Measurements from ENCODE around the gene IFT80.

DNA sequence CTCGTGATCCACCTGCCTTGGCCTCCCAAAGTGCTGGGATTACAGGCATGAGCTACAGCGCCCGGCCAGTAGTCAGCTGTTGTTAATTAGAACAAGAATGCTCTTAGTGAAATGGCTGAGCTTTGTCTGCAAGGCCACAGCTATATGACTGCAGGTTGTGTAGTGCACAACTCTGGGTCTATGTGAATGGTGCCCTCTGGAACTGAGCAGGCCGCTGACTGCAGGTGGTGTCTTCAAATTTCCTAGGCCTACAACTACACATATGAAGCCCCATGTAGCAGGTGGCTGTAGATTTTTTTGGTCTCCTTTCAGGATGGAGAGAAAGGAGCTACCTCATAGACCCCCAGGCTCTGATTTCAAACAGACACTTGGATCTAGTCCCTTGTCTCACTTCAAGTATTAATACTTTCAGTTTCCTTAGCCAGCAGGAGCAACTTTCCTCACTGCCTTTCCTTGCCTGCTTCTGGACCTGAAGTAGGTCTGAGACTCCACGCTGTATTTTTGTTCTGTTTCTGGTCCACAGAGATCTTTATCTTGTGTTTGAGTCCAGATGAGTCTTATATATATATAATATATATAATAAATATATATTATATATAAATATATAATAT, 86.9 kb downstream of the IFT80 start:
- TF ChIP-seq, protein P1, sequence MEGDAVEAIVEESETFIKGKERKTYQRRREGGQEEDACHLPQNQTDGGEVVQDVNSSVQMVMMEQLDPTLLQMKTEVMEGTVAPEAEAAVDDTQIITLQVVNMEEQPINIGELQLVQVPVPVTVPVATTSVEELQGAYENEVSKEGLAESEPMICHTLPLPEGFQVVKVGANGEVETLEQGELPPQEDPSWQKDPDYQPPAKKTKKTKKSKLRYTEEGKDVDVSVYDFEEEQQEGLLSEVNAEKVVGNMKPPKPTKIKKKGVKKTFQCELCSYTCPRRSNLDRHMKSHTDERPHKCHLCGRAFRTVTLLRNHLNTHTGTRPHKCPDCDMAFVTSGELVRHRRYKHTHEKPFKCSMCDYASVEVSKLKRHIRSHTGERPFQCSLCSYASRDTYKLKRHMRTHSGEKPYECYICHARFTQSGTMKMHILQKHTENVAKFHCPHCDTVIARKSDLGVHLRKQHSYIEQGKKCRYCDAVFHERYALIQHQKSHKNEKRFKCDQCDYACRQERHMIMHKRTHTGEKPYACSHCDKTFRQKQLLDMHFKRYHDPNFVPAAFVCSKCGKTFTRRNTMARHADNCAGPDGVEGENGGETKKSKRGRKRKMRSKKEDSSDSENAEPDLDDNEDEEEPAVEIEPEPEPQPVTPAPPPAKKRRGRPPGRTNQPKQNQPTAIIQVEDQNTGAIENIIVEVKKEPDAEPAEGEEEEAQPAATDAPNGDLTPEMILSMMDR (IDR thresholded peaks at IDR 0.05): no peak
- TF ChIP-seq EP300 (IDR thresholded peaks at IDR 0.05): no peak
- TF ChIP-seq POLR2A (IDR thresholded peaks at IDR 0.05): no peak
